ENCODE data around the gene PPIA.
A peak's percentile ranks its signal among the peaks of the same experiment; 100 is the strongest.
"Not testable (repeated sequence)": the region's sequence is repeated elsewhere in the genome, so short reads cannot be mapped to it uniquely, and the experiment has no call there.

Gene PPIA

DNA sequence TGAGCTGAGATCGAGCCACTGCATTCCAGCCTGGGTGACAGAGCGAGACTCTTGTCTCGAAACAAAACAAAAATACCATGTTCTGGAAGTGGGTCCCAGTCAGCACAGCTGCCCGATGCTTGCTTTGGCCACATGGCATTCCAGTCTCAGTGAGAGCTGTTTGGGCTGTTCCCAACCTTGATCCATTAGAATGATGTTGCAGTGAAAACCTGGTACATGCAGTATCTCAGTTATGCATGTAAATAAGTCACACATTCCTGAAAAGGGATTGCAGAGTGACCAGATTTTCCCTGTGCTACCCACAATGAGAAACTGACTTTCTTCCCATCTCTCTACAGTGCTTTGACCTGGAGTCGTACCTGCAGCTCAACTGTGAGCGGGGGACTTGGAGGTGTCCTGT is 32.4 kb upstream of the PPIA start:
- DNase-seq (ENCODE audit: low read depth) = no peak

DNA sequence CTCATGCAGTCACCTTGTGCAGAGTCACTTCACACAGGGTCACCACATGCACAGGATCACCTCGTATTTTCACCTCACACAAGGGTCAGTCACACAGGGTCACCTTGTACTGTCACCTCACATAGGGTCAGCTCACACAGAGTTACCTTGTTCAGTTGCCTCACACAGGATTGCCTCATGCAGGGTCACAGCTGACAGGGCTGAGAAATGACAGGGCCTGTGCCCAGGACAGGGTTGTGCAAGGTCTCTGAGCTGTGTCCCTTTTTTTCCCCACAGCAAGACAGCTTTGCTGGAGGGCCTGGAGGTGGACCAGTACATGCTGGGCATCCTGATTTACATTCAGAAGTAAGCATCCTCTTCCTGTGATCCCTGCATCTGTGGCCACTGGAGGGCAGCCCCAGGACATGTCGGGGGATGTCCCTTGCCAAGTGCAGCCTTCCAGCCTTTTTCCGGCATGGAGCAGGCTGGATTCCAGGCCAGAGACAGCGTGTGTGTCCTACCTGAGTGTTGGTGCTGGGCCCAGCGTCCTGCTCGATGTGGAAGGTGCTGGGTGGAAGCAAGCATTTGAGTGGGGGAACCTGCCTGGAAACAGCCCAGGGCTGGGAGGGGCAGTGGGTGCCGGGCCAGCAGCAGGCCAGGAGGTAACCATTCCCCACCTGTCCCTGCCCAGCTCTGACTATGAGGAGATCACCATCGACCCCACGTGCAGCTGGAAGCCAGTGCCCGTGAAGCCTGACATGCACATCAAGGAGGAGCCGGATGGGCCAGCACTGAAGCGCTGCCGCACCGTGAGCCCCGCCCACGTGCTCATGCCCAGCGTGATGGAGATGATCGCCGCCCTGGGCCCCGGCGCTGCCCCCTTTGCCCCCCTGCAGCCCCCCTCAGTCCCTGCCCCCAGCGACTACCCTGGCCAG is 31.6 kb upstream of the PPIA start:
- no peak for DNase-seq (ENCODE audit: low read depth)

DNA sequence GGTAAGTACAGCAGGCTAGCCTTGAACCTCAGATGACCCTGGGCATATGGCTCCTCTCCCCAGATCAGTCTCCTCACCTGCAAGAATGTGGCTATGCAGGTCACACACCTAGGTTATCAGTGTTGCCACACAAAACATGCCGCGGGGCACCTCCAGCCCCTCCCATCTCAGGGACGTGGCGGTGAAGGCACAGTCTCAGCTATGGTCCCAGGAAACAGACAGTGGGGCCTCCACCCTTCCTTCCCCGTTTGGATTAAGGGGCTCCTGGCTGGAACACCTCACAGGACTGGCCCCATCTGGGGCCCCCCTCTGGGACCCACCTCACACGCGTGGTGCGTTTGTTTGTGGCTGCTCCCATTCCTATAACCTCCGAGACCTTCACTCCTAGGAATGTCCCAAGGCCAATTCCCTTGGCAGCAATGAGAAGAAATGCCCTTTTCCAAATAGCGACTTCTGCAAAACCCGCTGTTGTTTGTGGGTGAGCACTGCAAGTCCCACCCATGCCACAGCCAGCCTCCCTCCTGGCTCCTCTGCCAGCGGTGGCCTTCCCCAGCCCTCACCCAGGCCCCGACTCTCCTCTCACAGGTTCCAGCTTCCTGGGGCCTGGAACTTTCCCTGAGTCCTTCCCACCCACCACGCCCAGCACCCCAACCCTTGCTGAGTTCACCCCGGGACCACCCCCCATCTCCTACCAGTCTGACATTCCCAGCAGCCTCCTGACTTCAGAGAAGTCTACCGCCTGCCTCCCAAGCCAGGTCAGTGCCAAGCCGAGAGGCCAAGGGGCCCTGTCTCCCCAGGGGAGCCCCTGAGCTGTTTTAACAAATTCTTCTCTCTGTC is 30.7 kb upstream of the PPIA start:
- no peak for DNase-seq (ENCODE audit: low read depth)

DNA sequence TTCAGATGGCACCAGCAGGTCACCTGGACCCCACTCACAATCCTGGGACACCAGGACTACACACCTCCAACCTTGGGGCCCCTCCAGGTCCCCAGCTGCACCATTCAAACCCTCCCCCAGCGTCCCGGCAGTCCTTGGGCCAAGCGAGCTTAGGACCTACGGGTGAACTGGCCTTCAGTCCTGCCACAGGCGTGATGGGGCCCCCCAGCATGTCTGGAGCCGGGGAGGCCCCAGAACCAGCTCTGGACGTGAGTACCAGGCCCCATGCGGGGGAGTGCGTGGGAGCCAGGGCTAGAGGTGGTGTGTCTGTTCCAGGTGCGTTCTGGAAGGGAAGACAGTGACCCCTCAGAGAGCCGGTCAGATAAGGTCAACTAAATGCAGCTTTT is 30.1 kb upstream of the PPIA start:
- DNase-seq (ENCODE audit: low read depth) = no peak

DNA sequence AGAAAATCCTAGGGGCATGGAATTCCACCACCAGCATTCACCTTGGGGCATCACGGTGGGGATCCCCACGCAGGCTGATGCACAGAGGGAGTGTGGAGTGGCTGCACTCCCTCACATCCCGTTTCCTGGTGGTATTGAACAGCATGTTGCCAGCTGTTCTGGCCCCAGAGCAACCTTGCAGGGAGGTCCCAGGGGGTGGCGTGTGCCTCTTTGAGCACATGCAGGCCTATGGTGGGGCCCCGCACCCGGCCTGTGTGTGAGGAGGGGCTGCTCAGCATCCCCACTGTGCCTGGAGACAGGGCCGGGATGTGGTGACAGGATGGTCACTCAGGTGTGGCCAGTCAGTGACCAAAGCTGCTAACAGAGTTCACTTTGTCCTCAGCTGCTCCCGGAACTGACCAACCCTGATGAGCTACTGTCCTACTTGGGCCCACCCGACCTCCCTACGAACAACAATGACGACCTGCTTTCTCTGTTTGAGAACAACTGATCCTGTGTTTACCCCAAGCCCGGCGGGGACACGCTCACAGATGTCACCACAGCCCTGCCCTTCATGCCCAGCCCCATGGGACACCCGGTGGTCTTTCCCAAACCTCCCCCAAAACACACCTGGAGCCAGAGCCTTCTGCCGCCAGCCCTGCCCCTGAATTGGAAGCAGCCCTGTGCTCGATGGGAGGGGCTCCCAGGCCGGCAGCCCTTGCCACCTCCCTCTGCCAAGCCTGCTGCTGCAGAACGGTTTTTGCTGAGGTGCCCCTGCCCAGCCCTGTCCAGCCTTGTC is 29.2 kb upstream of the PPIA start:
- DNase-seq (ENCODE audit: low read depth) = no peak

DNA sequence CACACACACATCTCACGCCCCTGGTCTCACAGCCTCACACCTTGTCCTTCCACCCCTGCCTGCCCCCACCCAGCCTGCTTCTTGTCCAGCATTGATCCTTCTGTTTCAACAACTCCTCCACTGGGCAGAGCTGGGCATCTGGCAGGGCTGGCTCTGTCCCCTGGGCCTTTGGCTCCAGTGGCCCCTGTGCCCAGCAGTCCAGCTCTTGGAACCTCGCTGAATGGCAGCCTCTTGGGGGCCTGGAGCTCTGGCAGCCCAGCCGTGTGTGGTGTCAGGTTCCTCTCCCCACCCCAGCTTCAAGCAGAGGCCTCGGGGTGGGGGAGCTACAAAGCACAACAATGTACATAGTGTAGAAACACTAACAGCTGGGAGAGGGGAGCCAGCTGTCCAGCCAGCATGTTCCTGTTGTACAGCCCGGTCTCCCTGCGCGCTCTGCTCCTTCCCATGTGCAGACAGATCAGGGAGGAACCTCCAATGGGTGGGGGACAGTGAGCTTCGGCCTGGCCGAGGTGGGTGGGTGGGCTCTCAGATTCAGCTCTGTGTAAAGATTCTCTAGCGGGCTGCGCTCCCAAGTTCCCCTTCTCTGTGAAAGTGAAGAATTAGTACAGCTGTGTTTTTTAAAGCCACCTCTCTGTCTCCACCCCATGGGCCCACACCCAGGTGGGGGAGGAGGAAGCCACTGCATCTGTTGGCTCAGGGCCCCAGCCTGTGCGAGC is 28.4 kb upstream of the PPIA start:
- peak; percentile 47 for DNase-seq (ENCODE audit: low read depth)

DNA sequence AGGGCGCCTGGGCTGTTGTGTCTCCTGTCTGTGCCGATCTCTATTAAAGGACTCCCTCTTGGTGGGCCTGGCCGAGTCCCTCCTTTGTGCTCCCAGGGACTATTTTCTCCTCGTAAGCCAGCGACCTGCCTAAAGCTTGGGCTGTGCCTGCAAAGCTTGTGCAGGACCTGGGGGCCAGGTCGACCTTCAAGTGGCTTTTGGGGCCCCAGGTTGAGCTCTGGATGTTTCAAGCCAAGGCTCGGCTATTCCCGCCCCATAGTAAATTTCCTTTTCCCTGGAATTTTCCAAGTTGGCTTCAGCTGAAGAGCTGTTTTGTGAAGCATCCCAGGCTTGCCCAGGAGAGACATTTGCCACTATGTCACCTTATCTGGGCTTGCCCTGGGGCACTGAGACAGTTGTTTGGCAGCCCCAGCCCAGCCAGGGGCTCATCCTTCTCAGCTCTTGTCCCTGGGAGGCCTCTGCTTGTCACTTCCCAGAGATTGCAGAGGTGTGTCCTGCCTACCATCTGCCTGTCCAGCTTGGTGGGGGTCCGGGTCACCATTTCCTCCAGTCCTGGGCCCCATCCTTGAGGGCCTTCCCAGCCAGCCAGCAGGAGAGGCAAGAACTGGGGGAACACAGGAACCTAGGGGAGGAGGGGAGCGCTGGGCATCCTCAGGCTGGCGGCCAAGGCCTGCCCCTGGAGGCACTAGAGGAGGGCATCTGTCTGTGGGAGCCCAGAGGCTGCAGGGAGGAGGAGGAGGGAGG is 27.7 kb upstream of the PPIA start:
- no peak for DNase-seq (ENCODE audit: low read depth)

DNA sequence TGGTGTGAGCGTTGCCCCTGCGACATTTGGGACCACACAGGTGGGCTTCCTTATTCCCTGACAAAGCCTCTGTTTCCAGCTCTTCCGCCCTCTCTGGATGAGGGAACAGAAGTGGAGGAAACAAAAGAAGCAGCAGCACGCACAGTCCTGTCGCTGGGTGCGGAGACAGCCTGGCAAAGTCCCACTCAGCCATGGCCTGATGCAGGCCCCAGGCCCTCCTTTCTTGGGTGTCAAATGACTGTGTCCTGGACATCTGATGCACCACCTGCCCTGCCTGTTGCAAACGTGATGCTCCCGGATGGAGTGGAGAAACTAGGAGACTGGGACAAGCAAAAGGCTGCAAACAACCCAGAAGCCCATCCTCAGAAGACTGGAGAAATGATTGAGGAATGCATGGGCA is 27.1 kb upstream of the PPIA start:
- no peak for DNase-seq (ENCODE audit: low read depth)

DNA sequence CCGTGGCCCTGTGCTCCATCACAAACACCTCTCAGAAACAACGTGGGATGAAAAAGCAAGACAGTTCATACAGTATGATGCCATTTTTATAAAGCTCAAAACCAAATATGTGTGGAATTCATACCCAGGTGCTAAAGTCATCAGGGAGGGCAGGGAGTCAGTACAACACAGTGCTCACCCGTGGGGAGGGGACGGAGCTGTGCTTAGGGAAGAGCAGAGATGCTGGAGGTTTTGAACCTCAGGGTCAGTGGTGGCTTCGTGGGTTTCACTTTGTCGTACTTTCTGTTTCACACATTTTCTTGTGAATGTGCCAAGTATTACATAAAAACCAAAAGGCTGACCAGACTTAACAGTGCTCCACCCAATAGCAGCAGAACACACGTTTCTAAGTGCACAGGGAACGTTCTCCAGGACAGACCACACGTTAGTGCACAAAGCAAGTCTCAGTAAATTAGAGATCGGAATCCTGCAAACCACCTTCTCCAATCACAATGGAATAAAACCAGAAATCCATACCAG is 26.6 kb upstream of the PPIA start:
- DNase-seq (ENCODE audit: low read depth) = peak; percentile 18

DNA sequence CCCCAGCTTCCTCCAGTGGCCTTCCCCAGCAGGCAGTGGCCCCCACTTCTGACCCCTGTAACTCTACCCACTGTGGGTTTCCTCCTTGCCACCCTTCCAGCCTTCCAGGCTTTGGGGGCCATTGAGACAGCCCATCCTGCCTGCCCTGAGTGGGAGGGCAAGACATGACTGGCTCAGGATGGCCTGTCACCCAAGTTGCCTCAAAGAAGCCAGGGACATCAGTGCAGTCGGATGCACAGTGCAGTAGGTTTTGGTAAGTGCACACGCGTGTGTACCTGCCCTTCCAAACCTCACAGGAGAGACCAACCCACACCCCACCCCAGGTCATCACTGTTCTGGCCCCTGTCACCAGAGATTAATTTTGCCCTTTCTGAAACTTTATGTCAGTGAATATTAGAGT is 25.1 kb upstream of the PPIA start:
- no peak for DNase-seq (ENCODE audit: low read depth)

DNA sequence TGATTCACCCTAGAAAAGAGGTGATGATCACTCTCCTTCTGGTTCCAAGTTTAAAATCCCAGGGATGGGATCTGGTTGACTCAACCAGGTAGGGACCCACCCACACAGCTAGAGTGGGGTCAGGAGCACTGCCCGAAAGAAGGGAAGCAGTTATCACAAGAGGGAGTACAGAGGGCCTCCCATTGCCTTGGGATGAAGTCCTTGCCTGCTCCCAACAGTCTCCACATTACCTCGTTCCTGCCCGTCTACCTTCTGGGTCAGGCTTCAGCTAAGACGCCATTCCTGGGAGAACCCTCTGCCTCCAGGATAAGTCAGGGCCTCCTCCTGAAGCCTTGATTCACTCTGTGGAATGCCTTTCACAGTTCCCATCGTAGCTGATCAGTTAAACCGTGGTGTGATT is 24.0 kb upstream of the PPIA start:
- no peak for DNase-seq (ENCODE audit: low read depth)

DNA sequence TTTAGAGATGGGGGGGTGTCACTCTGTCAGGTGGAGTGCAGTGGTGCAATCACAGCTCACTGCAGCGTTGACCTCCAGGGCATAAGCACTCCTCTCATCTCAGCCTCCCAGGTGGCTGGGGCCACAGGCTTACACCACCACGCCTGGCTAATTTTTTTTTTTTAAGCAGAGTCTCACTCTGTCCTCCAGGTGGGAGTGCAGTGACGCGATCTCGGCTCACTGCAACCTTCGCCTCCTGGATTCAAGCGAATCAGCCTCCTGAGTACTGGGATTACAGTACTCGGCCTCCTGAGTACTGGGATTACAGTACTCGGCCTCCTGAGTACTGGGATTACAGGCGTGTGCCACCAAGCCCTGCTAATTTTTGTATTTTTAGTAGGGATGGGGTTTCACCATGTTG is 23.6 kb upstream of the PPIA start:
- no peak for DNase-seq (ENCODE audit: low read depth)

DNA sequence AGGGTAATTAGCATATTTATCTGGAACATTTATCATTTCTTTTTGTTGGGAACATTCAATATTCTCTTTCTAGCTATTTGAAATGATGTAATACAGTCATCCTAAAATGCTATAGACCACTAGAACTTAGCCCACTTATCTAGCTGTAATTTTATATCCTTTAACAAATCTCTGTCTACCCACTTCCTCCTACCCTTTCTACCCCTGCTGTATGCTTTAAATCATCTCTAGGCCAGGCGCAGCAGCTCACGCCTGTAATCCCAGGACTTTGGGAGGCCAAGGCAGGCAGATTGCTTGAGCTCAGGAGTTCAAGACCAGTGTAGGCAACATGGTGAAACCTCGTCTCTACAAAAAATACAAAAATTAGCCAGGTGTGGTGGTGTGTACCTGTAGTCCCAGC is 22.0 kb upstream of the PPIA start:
- not testable (repeated sequence) for DNase-seq (ENCODE audit: low read depth)

DNA sequence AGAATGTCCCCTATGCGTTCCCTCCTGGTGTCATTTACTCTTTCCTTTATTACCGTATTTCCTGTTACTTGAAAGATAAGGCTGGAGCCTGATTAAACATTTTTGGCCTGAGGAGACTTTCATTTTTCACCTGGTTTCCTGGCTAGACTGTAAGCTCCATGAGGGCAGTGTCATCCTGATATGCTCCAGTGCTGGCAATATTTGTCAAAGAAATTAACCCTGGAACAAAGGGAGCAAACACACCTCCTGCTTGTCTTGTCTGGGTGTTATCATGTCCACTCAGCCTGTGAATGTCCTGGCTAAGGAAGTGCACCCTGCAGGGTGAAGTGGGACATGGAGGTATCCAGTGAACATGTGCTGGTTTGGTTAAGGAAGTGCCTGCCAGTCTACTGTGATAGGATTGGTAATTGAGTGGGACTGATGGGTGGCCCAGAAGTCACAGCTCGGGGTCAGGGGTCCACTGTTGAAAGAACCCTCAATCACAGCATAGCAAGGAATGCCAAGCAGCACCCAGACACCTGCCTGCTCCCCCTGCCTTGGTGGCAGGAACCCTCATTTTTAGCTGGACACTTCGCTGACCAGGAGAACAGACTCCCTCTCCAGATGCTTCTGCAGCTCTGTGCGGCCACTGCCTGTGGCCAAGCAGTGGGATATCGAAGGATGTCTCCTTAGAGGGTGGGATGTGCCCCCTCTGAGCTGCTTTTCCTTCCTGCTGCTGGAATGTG is 20.9 kb upstream of the PPIA start:
- no peak for DNase-seq (ENCODE audit: low read depth)

DNA sequence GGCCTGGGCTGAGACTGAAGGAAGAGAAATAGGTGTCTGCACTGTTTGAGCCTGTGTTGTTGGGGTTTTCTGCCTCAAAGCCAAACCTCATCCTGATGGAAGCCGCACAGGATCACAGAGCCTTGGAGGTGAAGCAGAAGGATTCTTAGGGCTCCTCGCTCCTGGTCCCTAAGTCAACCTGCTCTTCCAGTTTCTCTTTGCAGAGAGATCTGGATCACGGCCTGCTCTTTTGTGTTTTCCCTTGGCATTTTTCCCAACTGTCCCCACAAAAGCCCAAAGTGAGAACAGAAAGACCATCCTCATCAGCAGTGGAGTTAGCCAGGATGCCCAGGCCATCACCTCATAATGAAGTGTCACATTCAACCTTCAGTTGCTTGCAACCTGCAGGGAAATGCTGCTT is 20.3 kb upstream of the PPIA start:
- no peak for DNase-seq (ENCODE audit: low read depth)

DNA sequence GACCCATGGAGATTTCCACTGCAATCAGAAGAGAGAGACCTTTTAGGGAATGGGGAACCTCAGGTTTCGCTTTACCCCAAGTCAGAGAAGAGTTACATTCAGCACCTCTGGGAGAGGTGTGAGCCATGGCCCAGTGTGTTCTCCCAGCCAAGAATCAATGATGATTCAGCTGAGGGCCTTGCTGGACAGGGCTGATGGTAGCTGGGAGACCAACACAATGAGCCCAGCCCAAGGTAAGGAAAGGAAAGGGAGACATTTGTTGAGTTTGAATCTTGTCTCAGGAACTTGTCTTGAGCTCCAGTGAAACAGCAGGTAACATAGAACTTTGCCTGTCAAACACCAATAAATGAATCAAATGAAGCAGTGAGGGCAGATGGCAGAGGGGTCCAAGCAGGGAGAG is 14.0 kb upstream of the PPIA start:
- no peak for DNase-seq (ENCODE audit: low read depth)

DNA sequence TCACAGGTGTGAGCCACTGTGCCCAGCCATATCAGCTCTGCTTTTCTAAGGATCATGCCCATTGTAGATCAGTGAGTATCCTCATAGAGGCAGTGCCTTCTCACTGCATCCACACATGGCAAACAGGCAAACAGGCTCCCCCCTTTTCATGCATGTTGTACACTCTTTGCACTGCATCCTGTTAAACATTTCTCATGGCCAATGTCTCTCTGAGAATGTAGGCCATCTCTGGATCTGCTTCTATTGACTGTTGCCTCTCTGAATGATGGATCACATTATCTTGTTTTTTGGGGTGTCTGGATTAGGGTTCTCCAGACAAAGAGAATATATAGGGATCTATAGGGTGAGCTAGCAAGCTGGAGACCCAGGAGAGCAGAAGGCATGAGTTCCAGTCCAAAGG is 13.1 kb upstream of the PPIA start:
- no peak for DNase-seq (ENCODE audit: low read depth)

DNA sequence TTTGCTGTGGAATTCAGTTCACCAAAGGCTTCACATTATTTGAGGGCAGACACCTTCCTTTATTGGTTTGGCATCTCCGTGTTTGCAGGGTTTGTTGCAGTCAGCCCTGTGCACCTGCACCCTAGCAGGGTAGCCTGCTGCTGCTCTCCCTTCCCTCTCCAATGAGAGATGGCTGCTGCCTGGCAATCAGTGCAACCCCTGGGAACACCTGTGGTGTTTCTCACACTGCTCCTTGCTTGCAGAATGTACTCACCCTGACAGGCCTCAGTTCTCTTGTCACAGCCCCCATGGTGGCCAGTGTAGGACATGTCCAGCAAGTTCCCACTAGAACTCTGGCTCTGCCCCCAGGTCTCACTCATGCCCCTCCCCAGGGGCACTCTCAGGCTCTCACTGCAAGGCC is 12.1 kb upstream of the PPIA start:
- DNase-seq (ENCODE audit: low read depth) = no peak

DNA sequence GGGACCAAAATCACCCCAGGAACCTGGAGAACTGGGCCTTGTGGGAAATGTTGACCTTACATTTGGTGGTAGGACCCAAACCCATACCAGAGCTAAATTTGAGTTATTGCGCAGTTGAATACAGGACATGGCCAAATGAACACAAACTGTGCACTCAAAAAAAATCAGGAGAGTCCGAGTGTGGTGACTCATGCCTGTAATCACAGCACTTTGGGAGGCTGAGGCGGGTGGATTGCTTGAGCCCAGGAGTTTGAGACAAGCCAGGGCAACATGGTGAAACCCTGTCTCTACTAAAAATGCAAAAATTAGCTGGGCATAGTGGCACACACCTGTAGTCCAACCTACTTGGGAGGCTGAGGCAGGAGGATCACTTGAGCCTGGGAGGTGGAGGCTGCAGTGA is 11.3 kb upstream of the PPIA start:
- DNase-seq (ENCODE audit: low read depth) = not testable (repeated sequence)

DNA sequence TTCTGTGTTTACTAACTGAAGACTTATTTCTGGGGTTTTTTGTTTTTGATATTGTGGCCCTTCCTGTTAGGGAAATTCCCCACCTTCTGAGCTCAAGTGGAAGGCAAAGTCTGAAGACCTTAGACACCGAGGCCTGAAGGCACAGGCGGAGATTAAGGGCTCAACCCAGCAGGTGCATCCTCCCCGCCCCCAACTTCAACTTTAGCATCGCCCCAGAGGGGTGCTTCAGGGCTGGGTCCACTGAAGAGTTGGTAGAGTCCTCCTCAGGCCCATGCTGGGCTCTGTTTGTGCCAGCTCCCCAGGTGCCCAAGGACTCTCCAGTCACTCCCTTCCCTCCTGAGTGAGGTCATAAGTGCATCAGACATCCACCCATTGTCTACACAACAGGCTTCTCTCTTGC is 9.4 kb upstream of the PPIA start:
- no peak for DNase-seq (ENCODE audit: low read depth)

All from fibroblast of the conjunctiva (primary cell).